Measurements from ENCODE around the gene TMEM35B.
A peak's percentile ranks its signal among the peaks of the same experiment; 100 is the strongest.
"Not testable (repeated sequence)": the region's sequence is repeated elsewhere in the genome, so short reads cannot be mapped to it uniquely, and the experiment has no call there.

The TMEM35B gene

DNA sequence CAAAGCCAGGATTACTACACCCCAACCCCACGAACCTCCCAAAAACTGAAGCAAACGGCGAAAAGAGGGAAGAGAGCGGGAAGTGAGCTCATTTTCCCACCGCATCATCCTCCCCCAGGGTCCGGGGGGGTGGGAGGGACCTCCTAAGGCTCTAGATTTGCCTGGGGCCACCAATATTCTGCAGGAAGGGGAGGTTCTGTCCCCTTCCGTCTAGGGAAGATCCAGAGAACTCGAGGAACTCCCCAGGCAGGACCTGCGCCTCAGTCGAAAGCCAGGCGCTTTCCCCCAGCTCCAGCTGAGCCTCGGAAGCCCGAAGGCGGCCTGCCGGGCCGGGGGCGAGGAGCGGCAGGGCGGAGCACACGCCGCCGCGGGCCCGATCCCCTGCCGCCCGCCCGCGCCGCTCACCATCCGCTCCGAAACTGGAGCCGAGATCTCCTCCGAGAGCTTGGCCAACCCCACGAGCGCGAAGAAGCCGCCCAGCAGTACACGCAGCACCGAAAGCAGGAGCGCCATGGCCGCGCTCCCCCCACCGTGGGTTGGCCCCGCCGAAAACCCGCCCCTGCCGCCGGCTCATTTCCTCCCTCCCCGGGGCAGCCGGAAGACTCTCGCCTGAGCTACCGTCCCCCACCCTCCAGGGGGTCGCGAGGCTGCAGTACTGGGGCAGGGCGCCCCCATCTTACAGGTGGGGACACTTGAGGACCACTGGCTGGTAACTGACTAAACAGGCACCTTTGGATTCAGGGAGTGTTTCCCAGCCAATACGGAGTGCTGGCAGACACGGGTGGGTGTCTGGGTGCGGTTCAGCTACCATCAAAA, at the start of gene TMEM35B:
TSS of gene TMEM35B (minus strand) at position 555 of the 816 bp plus-strand sequence. CDS start at position 513, 42 bp downstream.
- DNase-seq = peak; percentile 24

DNA sequence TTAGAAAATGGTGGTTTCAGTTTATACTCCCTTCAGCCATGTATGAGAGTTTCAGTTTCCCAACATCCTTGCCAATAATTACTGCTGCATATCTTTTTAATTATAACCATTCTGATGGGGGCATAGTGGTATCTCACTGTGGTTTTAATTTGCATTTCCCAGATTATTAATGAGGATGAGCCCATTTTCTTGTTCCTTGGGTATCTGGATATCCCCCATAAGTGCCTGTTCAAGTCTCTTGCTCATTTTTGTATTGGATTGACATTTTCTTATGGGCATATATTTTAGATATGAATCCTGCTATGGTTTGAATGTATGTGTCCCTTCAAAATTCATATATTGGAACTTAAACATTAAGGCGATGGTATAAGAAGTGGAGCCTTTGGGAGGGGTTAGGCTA, 48.2 kb upstream of the TMEM35B start:
- DNase-seq = no peak

DNA sequence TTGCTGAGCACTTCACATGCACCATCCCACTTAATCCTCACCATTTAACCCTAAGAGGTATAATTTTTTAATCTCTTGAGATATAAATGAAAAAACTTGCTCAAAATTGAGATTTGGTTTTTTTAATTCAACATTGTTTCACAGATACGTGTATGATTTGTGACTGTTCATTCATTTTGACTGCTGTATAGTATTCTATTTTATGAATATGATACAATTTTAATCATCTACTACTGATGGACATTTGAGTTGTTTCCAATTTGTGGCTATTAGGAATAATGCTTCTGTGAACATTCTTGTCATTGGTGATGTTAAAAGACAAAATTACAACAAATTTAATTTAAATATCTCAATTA, 47.2 kb upstream of the TMEM35B start:
- no peak for DNase-seq

DNA sequence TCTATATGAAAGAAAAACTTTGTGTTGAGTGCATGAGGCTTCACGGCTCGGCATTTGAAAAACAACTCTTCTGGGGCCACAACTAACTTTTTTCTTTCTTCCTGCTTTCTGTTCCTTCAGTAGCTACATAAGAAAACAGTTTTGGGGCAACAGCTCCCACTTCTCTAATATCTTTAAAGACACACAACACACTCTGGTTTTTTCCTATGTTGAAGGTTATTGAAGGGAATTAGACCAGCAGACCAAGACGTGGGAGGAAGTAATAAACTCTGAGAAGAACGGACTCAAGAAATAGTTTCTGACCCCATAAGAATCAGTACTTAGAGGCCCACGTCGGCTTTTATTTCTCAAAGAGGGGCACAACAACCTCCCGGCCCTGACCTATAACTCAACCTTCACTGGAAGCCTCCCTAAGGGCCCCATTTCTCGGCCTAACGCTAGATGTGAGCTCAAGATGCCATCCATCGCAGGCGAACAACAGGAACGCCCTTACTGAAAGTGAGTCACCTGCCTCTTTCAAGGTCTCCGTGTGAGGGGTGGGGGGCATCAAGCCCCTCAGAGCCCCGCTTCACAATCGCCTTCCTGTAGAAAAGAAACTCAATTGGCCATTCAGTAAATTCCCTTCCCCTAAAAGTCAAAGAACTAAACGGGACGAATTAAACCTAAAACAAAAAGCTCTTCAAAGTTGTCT, 45.8 kb upstream of the TMEM35B start:
- DNase-seq = no peak

DNA sequence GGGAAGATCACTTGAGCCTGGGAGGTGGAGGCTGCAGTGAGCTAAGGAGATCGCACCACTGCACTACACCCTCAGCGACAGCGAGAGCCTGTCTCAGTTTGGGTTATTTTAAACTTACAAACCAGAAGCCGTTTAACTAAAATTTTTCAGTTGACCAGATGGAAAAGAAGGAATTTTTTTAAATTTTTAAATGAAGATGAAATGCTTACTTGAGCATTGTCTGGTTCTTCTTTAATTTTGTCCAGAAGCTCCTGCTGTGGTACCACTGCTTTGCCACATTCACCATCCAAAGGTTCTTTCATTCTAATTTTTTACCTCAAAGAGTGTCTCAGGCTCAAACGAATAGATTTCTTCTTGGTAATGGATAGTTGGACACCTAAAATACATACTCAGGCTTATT, 45.2 kb upstream of the TMEM35B start:
- no peak for DNase-seq

DNA sequence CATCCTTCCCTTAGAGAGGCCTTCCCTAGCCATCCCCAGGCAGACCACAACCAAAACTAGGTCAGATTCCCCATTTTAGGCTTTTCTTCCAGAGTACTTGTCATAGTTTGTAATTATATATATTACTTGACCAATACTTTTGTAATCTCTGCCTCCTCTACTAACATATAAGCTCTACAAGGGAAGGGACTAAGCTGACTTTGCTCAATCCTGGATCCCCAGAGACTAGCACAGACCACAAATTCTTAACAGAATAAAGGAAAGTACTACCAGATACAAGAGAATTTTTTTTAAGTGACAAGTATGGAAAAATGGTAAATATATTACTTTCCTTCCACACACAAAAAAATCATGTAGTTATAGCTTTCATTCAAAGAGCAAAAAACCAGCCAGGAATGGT, 44.6 kb upstream of the TMEM35B start:
- no peak for DNase-seq

DNA sequence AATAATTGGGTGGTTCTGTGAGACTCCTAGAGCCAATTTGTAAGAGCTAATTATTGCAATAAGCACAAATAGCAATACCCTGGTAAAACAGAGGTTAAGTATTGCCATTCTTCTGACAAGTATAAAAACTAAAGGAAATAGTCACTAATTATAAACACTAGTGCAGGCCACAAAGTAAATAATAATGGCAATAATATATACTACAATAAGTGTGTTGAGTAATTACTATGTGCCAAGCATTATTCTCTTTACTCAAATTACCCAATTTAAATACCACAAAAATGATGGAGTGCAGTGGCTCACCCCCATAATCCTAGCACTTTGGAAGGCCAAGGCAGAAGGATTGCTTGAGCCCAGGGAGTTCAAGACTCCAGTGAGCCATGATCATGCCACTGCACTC, 31.3 kb upstream of the TMEM35B start:
- no peak for DNase-seq

DNA sequence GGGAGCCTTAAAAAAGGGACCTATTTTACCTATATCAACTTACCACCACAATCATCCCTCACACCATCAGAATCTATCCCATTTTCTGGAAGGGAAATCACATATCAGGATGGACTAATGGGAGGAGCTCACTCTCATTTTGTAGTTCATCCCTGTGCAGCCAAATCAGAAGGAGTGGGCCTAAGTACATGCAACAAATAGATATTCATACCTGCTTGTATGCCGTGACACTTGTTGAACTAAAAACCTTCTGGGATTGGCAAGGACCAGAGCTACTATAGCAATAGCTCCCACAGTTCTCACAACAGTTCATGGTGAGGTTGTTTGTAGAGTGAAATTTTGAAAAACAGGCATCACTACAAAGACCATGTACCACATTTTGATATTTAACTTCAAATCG, 29.3 kb upstream of the TMEM35B start:
- DNase-seq = no peak

DNA sequence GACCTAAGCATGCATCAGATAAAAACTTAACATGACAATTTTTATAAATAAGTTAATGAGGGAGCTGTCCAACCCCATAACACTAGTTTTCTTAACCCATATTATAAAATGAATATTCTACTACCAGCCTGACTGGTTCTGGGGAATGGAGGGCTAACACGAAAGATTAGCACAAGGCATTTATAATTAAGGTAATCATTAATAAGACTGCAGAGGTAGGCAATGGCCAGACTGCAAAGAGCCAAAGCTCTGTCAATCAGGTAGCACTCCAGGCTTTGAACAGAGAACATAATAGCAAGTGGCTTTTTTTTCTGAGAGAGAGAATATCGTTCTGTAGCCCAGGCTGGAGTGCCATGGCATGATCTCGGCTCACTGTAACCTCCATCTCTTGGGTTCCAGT, 20.6 kb upstream of the TMEM35B start:
- DNase-seq = no peak

DNA sequence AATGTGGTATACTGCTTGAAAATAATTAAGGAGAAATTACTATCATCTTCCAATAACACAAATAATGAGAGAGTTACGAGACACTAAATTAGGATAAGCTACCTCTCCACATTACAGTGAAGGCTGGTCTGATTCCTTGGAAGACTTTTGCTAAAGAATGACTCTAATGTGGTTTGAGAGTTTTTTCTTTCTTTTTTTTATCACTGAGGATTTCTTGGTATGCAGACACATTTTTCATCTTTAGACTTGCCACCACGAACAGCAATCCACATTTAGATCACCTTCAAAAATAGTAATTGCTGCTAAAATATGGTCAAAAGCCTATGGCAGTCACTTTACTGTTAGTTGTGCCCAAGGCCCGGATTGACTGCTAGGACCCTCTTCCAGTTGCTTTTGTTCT, 16.6 kb upstream of the TMEM35B start:
- DNase-seq = no peak

DNA sequence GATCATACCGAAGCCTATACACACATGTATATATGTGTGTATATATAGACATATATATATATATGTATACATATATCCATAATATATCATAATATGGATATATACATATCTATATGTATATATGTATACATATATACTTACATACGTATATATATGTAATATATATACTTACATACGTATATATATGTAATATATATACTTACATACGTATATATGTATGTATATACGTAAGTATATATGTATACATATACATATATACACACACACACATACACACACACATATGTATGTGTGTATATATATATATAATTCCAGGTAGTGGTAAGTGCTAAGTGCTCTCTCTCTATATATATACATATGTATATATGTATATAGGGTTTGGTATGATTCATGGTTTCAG, 9.7 kb upstream of the TMEM35B start:
- no peak for DNase-seq

DNA sequence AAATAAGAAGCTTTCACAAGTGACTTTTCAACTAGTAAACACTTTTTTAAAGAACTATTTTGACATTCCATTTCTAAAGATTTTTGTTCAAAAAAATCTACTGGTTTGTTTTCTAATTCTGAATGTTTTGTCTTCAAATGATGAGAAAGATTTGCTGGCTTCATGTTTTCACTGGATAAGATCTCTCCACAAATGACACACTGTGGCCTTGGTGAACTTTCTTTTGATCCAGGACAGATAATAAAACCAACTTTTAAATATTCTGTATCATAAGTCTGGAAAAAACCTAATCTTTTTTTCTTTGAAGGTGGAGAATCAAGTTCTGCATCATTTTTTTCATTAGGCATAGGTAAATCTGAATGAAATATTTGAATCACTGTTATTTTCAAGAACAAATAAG, 3.4 kb upstream of the TMEM35B start:
- DNase-seq = no peak

DNA sequence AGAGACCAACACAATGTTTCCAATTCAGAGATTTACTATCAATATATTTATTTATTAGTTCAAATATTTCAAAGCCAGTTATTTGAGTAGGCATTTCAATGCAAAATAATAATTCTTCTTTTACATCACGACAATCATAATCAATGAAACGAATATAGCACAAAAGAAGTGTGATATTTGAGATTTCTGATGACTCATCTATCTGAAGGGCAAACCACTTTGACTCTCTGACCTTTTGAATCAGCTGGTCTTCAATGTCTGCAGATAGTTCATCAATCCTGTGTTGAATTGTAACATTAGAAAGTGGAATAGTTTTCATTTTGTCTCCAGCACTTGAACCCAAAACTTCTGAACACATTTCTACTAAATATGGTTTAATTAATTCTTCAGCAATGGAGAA, 3.0 kb upstream of the TMEM35B start:
- DNase-seq = no peak

DNA sequence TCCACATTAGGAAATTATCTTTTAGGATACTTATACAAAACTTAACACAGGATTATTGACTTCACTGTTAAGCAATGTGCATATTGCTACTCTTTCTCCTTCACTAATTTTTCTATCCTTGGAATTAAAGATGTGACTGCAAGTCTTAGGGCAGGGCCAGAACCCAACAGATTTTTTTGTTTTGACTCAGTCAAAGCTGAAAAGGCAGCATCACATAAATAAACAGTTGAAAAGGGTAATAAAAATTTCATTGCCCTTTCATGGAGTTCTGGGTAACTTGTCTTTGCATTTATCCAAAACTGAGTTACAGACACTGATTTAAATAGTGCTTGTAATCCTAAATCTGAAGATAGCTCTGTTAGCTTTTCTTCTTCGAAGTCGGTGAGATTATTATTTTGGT, 1.9 kb upstream of the TMEM35B start:
- no peak for DNase-seq

DNA sequence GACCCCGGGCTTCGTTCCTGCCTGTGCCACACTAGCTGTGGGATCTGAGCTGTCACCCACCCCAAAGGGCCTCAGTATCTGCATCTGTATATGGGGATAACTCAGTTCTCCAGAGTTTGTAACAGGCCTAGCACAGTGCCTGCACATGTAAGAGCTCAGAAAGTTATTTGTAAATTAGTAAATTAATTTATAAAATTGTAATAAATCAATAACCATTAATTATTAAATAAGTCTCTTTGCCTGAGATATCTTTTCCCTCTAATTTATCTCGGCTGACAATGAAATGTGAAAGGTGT, 410 bp upstream of the TMEM35B start:
- DNase-seq = not testable (repeated sequence)

DNA sequence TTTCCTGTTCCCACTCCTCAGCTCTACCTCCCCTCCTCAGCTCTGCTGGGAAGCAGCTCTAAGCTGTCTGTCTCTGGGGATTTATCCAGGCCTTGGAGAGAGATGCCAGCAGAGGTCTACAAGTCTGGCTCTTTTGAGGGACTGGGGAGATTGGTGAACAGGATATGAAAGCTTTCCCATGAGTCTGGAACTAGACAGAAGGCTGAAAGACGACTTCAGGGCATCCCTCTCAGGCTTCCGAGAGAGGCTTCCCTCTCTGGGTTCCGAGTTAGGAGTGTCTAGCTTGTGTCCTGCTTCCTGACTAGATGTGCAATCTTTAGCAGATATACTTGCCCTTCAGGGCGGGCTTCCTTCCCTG, 733 bp downstream of the TMEM35B start:
- no peak for DNase-seq

DNA sequence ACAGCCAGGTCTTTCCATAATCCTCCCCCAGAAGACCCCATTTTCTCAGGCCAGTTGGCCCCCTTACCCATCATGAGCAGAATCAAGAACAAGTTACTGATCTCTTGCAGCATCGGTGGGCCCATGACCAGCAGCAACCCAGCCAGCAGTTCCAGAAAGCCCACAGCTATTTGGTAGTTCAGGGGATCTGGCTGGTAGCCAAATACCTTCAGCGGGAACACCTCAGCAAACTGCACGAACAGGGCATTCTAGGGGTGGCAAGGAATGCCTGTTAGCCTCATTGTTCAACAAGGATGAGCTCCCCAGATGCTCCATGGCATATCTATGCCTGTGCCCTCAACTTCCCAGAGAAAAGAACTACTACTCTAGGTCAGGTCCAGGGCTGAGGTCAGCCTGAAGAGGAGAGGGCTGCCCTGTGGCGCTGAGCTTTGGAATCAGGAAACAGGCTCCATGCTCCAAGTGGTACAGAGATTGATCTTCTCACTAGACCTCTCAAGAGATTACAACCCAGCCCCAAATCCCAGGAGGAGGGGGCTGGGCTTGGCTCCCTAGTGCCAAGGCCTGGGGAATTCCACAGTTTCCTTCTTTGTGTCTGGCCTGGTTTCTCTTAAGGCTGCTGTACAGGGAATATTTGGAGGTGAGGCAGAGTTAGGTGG, 1.3 kb downstream of the TMEM35B start:
- DNase-seq = no peak

DNA sequence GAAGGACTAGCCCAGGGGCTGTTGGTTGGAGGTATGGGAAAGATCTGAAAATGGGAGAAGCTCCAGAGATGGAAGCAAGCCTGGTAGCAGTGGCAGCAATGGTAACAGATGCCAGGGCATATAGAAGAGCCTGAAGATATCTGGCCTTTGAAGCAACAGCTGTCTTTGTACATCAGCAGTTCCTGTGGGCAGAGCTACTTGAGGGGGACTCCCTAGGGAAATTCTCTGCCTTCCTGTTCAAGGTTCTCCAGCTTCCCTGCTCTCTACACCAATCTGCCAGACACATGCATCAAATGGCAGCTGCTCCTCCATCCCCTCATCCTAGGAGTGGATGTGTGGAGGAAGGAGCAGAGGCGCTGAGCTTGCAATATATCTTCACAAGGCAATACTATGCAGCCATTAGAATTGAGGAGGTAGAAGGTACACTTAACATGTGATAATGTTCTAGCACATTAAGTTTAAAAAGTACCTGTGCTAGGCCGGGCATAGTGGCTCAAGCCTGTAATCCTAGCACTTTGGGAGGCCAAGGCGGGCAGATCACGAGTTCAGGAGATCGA, 2.2 kb downstream of the TMEM35B start:
- no peak for DNase-seq

DNA sequence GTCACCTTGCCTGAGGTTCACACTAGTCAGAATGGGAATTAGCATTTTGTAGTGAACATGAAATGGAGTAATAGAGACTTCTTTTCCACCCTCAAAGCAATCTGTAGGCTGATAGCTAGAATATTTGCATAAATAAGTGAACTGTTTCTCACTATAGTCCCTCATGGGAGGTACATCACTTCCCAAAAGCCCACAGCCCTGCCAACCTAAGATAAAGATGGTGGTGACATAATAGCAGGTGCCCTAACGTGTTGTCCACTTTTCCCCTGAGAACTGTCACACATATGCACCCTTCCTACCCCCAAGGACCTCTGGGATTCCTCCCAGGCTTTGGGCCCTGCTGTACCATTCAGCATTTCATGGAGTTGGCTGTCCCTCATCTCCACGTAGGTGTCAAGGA, 4.4 kb downstream of the TMEM35B start:
- no peak for DNase-seq

DNA sequence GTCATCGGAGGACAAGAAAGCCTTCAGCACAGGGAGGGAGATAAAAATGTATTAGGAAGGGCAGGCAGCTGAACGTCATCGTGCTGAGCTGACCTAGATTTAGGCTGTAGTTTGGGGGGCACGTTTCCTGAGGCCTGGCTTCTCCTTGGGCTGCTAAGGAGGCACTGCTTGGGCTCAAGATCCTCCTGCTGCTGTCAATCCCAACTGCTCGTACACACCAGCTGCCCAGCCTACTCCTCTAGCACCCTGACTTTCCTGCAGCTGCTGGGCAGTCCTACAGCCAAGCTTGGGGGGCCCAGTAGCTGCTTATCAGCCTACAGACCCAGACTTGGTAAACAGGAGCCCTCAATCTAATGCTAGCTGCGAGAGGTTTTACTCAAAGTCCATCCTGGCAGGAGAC, 6.2 kb downstream of the TMEM35B start:
- no peak for DNase-seq

DNA sequence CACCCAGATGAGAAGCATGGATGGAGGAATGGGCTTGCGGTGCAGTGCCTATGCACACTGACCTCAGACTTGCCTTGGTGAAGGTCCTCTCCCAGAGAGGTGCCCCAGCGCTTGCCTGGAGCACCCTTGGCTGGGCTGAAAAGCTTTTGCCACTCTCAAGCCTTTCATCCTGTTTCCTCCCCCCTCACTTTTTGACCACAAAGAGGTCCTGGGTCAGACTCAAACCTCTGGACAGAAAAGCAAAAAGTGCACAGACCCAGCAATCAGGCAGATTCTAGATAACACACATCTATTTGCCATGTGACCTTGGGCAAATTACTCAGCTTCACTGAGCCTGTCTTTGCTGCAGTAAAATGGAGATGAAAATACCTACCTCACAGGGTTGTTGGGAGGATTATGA, 7.3 kb downstream of the TMEM35B start:
- no peak for DNase-seq

DNA sequence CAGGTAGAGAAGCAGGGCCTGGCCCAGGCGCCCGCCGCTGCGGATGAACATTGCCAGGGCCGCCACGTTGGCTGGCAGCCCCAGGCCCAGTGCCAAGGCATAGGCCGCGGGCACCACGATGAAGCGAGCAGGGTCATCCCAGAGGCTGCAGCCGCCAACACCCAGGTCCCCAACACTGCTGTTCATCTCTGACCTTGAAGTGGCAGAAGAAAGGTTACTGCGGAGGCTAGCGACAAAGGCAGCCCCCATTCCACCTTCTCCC, 8.0 kb downstream of the TMEM35B start:
- DNase-seq = no peak

DNA sequence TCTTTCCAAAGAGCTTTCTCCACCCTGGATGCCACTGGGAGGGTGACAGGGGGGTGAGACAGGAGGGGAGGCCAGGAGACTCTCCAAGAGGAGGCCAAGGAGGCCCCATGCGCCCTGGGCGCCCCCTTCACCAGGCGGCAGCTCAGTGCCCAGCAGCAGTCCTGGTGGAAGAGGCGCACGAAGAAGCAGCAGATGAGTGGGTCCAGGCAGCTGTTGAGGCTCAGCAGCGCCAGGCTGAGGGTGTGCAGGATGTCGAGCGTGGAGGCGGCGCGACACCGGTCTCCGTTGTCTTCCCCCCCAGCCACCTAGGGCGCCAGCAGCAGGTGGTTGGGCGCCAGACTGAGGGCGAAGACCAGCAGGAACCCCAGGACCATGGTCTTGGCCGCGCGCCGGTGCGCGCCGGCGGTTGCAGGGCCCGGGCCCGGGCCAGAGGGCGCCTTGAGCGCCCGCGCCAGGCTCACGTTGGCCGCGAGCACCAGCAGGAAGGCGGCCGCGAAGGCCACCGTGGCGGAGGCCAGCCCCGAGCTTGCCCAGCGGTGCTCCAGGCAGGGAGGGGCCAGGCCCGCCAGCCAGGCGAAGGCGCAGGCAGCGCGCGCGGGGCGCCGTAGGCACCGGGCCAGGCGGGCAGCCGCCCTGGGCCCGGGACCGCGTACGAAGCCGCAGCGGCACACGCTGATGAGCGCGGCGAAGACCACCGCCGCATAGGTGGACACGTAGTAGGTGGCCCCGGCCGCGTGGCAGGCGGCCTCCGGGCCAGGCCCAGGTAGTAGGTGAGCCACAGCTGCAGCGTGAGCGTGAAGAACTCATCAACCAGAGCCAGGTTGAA, 8.6 kb downstream of the TMEM35B start:
- DNase-seq = no peak

DNA sequence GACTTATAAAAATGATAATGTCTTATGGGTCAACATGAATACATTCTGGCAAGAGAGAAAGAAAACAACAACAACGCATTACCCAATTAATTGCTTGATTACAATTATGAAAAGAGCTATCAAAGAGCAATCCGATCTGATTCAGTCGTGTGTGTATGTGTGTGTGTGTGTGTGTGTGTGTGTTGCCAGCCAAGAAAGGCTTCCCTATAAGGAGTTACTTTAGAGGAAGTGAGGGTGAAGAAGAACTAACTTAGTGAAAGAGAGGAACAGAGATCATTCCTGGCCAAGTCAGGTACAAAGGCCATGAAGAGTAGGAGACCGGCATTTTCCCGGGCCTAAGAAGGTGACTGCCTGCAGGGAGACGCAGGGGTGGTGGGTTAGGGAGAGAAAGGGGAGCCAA, 9.4 kb downstream of the TMEM35B start:
- DNase-seq = no peak
